ENCODE results near the gene CBR1.

GRCh38 chr21:36072453-36073162 is 2.8 kb downstream of the CBR1 start:
- TF ChIP-seq CTCF (conservative IDR thresholded peaks at IDR 0.05; ENCODE audit: low read depth, low read length) (no peak), EZH2 (IDR thresholded peaks at IDR 0.05; ENCODE audit: low read length, unreplicated experiment) (no peak)

All from PC-3 (cell line).